K562 (cell line): ENCODE measurements around the gene SFT2D2. TPM values are rescaled to one million over a fixed set of nuclear protein-coding genes. Genes with fewer than 3 reads are reported as not detected.

Source experiments
- BRCA1 ChIP-seq, 2 experiments: fragments of 450-650 bp in 1 of 2; sonication (generic) in 1 of 2; formaldehyde crosslinking in 1 of 2; IDR thresholded peaks; 2 replicates each; pipeline versions ENCODE4 v1.5.0 to v1.6.1; 2017 to 2020; ENCODE audit warnings: mild to moderate bottlenecking in 1 of 2, missing genetic modification reagents in 1 of 2
- CC2D1A ChIP-seq: fragments of 450-650 bp; IDR thresholded peaks from 2 replicates; pipeline ENCODE4 v1.6.1; 2017; ENCODE audit warnings: mild to moderate bottlenecking
- ELF1 ChIP-seq: fragments of 200-800 bp; sonication (Bioruptor generic); IDR thresholded peaks from 2 replicates; pipeline ENCODE4 v1.6.1; 2016; ENCODE audit warnings: missing genetic modification characterization, missing compliant biosample characterization
- ETS1 ChIP-seq: conservative IDR thresholded peaks from 2 replicates; pipeline ENCODE4 v1.6.1; 2011; ENCODE audit warnings: low read depth, mild to moderate bottlenecking, low read length; ENCODE audit not compliant: control insufficient read depth
- FOXJ2 ChIP-seq: fragments of 200-800 bp; sonication (Bioruptor generic); IDR thresholded peaks from 2 replicates; pipeline ENCODE4 v1.6.1; 2016; ENCODE audit warnings: missing genetic modification characterization, missing compliant biosample characterization
- GATAD2A ChIP-seq: fragments of 450-650 bp; IDR thresholded peaks from 2 replicates; pipeline ENCODE4 v1.6.1; 2017
- GATAD2B ChIP-seq: fragments of 450-650 bp; IDR thresholded peaks from 2 replicates; pipeline ENCODE4 v1.6.1; 2017; ENCODE audit warnings: mild to moderate bottlenecking, borderline replicate concordance
- LCOR ChIP-seq: sonication (generic); formaldehyde crosslinking; IDR thresholded peaks from 2 replicates; pipeline ENCODE4 v1.8.0; 2022; ENCODE audit warnings: mild to moderate bottlenecking, missing genetic modification reagents
- MAZ ChIP-seq, 2 experiments: fragments of 450-650 bp in 1 of 2; sonication (generic) in 1 of 2; formaldehyde crosslinking; IDR thresholded peaks in 1 of 2; conservative IDR thresholded peaks in 1 of 2; 2 replicates each; pipeline versions ENCODE4 v1.4.0 to v1.5.0; 2020; ENCODE audit warnings: mild to moderate bottlenecking in 1 of 2, missing genetic modification reagents in 1 of 2
- POLR3G ChIP-seq: IDR thresholded peaks from 2 replicates; pipeline ENCODE4 v1.6.1; 2011; ENCODE audit not compliant: insufficient read length, insufficient replicate concordance; ENCODE audit errors: extremely low read depth
- STAT5B ChIP-seq: fragments of 250-450 bp; sonication (Bioruptor Pico); IDR thresholded peaks from 2 replicates; pipeline ENCODE4 v1.8.0; 2021; ENCODE audit warnings: mild to moderate bottlenecking, inconsistent platforms
- ZBTB5 ChIP-seq: fragments of 450-650 bp; IDR thresholded peaks from 2 replicates; pipeline ENCODE4 v1.6.1; 2017; ENCODE audit warnings: antibody characterized with exemption
- ZNF197 ChIP-seq: fragments of 200-800 bp; sonication (Bioruptor generic); IDR thresholded peaks from 2 replicates; pipeline ENCODE4 v1.6.1; 2016; ENCODE audit warnings: low read depth, missing genetic modification characterization, missing compliant biosample characterization
- ZNF212 ChIP-seq: fragments of 450-650 bp; formaldehyde crosslinking; IDR thresholded peaks from 2 replicates; pipeline ENCODE4 v1.4.0; 2020; ENCODE audit warnings: mild to moderate bottlenecking
- ZNF354B ChIP-seq: fragments of 250-450 bp; sonication (Bioruptor Pico); IDR thresholded peaks from 2 replicates; pipeline ENCODE4 v1.4.0; 2020
- ZNF436 ChIP-seq: fragments of 250-450, 450-650 bp; sonication (Bioruptor Pico); formaldehyde crosslinking; IDR thresholded peaks from 2 replicates; pipeline ENCODE4 v1.7.0; 2020; ENCODE audit warnings: mild to moderate bottlenecking
- ZNF644 ChIP-seq: fragments of 200-800 bp; sonication (Bioruptor generic); IDR thresholded peaks from 2 replicates; pipeline ENCODE4 v1.6.1; 2016; ENCODE audit warnings: low read depth, missing genetic modification characterization, missing compliant biosample characterization
- ZNF696 ChIP-seq: fragments of 250-450 bp; sonication (Bioruptor Pico); conservative IDR thresholded peaks from 2 replicates; pipeline ENCODE4 v1.4.0; 2020; ENCODE audit warnings: mild to moderate bottlenecking, moderate library complexity
- ZSCAN29 ChIP-seq: fragments of 450-650 bp; IDR thresholded peaks from 2 replicates; pipeline ENCODE4 v1.6.1; 2017
- polyA plus RNA-seq, 8 experiments: library from polyadenylated mRNA; depleted of rRNA in 4 of 8; stranded (reverse) in 5 of 8; unstranded in 3 of 8; fragments of >200 nt; fragmentation: Nextera tagmentation in 2 of 8; fragmentation: Illumina TruSeq in 1 of 8; extraction: Ambion mirVana in 2 of 8; extraction: Trizol in 1 of 8; gene quantifications; 2 replicates each; pipeline versions ENCODE4 v1.2.1 to v1.2.3, GENCODE V29; 2011 to 2014; ENCODE audit warnings: inconsistent platforms in 1 of 8, missing spikeins in 1 of 8
- total RNA-seq, 7 experiments: library from RNA; depleted of rRNA in 6 of 7; stranded (reverse); fragments of >200 nt in 6 of 7; fragmentation: Illumina TruSeq in 2 of 7; extraction: Trizol in 2 of 7; gene quantifications; 2 replicates each; pipeline versions ENCODE4 v1.2.1 to v1.2.3, GENCODE V29; 2011 to 2021; ENCODE audit warnings: low replicate concordance in 1 of 7
- TF ChIP-seq, protein P1 (sequence below): sonication (generic); formaldehyde crosslinking; IDR thresholded peaks from 2 replicates; pipeline ENCODE4 v1.8.1; 2023; ENCODE audit warnings: mild to moderate bottlenecking, missing genetic modification reagents
- TF ChIP-seq, protein P2 (sequence below): sonication (generic); IDR thresholded peaks from 2 replicates; pipeline ENCODE4 v1.6.1; 2016
- TF ChIP-seq, protein P3 (sequence below): sonication (generic); formaldehyde crosslinking; IDR thresholded peaks from 2 replicates; pipeline ENCODE4 v1.8.0; 2023; ENCODE audit warnings: mild to moderate bottlenecking, missing genetic modification reagents

Gene SFT2D2
- total and polyA plus RNA-seq, 9 of the 15 experiments (the other 6 are each of a cell fraction or from before 2014, with no cell fraction given), result 3.4 to 50.1 (median 21.6) TPM

GRCh38 chr1:168281603-168282325, 56.0 kb downstream of the SFT2D2 start (continued):
- TF ChIP-seq ZNF696 (CRISPR knock-in tag) (no peak), ZNF644 (tag) (no peak), LCOR (peak; percentile 86), ZNF212 (CRISPR knock-in tag) (no peak), POLR3G (no peak), ZBTB5 (no peak), ETS1 (no peak), FOXJ2 (tag) (peak; percentile 53; the same call in 1 of the 2 replicates), ZSCAN29 (no peak), BRCA1 (IDR thresholded peaks at IDR 0.05) (no peak), BRCA1 (CRISPR knock-in tag; IDR thresholded peaks at IDR 0.05) (no peak), ZNF436 (CRISPR knock-in tag) (no peak), MAZ (CRISPR knock-in tag; conservative IDR thresholded peaks at IDR 0.05 in 1 of 2, IDR thresholded peaks at IDR 0.05 in 1 of 2) (peak in 1 of 2 experiments; percentile 28; a peak in 1 of 4 replicates), ZNF354B (no peak), ZNF197 (CRISPR knock-in tag) (0 out of 2 replicates have a peak, but pooled peaks have one; percentile 44), CC2D1A (peak; percentile 85), ELF1 (no peak), STAT5B (CRISPR knock-in tag) (no peak), GATAD2A (0 out of 2 replicates have a peak, but pooled peaks have one; percentile 50), GATAD2B (peak; percentile 80)
- TF ChIP-seq, protein P1, sequence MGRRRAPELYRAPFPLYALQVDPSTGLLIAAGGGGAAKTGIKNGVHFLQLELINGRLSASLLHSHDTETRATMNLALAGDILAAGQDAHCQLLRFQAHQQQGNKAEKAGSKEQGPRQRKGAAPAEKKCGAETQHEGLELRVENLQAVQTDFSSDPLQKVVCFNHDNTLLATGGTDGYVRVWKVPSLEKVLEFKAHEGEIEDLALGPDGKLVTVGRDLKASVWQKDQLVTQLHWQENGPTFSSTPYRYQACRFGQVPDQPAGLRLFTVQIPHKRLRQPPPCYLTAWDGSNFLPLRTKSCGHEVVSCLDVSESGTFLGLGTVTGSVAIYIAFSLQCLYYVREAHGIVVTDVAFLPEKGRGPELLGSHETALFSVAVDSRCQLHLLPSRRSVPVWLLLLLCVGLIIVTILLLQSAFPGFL, result no peak
- TF ChIP-seq, protein P2, sequence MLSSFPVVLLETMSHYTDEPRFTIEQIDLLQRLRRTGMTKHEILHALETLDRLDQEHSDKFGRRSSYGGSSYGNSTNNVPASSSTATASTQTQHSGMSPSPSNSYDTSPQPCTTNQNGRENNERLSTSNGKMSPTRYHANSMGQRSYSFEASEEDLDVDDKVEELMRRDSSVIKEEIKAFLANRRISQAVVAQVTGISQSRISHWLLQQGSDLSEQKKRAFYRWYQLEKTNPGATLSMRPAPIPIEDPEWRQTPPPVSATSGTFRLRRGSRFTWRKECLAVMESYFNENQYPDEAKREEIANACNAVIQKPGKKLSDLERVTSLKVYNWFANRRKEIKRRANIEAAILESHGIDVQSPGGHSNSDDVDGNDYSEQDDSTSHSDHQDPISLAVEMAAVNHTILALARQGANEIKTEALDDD, result peak; percentile 93
- TF ChIP-seq, protein P3, sequence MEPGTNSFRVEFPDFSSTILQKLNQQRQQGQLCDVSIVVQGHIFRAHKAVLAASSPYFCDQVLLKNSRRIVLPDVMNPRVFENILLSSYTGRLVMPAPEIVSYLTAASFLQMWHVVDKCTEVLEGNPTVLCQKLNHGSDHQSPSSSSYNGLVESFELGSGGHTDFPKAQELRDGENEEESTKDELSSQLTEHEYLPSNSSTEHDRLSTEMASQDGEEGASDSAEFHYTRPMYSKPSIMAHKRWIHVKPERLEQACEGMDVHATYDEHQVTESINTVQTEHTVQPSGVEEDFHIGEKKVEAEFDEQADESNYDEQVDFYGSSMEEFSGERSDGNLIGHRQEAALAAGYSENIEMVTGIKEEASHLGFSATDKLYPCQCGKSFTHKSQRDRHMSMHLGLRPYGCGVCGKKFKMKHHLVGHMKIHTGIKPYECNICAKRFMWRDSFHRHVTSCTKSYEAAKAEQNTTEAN (CRISPR knock-in tag), result no peak
